ENCODE results near the gene TSPAN32.
A peak's percentile ranks its signal among the peaks of the same experiment; 100 is the strongest.

TSPAN32 gene

DNA sequence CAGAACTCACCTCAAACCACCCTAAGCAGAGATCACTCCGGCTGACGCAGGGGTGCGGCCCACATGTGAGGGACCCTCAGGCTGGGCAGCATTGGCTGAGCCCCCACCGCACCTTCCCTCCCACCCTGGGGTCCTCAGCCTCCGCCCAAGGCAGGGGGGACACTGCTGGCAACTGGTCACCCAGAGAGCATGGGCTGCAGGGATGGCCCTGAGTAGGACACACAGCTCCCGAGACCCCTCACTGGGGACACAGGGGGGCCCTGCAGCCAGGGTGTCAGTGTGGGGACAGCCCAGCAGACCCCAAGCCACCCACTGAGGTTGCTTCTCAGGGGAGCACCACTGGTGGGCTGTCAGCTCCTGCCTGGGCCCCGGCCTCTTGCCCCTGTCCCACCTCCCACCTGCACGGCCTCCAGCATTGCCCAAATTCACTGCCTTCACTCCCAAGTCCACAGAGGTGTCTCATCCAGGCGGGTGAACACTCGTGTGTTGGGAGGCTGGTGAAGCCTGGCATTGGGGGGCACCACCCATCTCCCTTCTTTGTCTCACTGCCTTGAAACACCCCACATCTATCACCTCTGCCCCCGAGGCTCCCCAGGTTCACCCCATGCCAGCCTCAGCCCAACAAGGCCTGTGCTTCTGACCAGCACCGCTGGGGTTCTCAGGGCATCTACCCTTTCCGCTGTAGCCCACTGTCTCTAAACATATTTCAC is 4.7 kb upstream of the TSPAN32 start:
- DNase-seq (ENCODE audit: low read depth): no peak
- TF ChIP-seq, protein P1, sequence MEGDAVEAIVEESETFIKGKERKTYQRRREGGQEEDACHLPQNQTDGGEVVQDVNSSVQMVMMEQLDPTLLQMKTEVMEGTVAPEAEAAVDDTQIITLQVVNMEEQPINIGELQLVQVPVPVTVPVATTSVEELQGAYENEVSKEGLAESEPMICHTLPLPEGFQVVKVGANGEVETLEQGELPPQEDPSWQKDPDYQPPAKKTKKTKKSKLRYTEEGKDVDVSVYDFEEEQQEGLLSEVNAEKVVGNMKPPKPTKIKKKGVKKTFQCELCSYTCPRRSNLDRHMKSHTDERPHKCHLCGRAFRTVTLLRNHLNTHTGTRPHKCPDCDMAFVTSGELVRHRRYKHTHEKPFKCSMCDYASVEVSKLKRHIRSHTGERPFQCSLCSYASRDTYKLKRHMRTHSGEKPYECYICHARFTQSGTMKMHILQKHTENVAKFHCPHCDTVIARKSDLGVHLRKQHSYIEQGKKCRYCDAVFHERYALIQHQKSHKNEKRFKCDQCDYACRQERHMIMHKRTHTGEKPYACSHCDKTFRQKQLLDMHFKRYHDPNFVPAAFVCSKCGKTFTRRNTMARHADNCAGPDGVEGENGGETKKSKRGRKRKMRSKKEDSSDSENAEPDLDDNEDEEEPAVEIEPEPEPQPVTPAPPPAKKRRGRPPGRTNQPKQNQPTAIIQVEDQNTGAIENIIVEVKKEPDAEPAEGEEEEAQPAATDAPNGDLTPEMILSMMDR (IDR thresholded peaks at IDR 0.05; ENCODE audit: control insufficient read depth, insufficient read depth, low read depth, low read length, missing control alignments): no peak
- no peak overlapping the region for H3K4me3 ChIP-seq (ENCODE audit: control insufficient read depth, low read depth, low read length)

DNA sequence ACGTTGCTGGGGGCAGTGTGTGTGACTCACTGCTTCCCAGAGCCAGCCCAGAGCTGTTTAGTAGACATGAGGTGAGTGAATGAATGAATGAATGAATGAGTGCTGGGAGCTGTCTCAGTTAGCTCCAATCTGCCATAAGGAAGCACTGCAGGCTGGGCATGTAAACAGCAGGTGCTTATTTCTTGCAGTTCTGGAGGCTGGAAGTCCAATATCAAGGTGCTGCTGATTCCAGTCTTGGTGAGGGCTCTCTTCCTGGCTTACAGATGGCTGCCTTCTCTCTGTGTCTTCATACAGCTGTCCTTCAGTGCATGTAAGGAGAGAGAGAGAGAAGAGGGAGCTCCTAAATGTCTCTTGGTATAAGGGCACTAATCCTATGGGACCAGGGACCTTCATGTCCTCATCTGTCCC is 4.2 kb upstream of the TSPAN32 start:
- no peak for DNase-seq (ENCODE audit: low read depth)
- TF ChIP-seq, protein P1 (IDR thresholded peaks at IDR 0.05; ENCODE audit: control insufficient read depth, insufficient read depth, low read depth, low read length, missing control alignments): no peak
- no peak overlapping the region for H3K4me3 ChIP-seq (ENCODE audit: control insufficient read depth, low read depth, low read length)

DNA sequence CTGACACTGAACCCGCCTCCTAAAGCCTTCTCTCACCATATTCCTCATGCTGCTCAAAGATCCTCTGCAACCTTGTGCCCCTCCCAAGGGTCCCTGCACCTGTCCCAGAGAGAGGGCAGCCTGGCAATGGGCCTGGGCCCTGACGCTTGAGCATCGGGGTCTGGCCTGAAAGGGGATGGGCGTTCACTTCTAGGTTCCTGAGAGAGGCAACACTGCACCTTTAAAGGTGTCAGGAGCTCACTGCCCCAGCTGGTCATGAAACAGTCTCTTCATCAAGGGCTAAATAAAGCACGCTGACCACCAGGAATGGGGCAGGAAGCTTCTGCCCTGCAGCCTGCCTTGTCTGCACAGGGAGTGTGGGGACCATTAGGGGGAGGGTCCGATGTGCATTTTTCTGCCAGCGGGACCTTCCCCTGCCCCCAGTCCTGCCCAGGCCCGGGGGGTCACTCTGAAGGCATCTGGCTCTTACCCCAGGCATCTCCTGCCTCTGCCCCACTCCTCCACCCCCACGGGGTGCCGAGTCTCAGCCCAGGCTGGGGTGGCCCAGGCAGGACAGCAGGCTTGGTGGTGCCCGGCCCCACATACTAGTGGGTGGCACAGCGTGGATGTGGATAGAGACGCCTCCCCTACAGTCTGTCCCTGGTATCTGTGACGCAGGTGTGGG is 3.5 kb upstream of the TSPAN32 start:
- no peak overlapping the region for H3K4me3 ChIP-seq (ENCODE audit: control insufficient read depth, low read depth, low read length)
- TF ChIP-seq, protein P1 (IDR thresholded peaks at IDR 0.05; ENCODE audit: control insufficient read depth, insufficient read depth, low read depth, low read length, missing control alignments): no peak
- DNase-seq (ENCODE audit: low read depth): no peak

DNA sequence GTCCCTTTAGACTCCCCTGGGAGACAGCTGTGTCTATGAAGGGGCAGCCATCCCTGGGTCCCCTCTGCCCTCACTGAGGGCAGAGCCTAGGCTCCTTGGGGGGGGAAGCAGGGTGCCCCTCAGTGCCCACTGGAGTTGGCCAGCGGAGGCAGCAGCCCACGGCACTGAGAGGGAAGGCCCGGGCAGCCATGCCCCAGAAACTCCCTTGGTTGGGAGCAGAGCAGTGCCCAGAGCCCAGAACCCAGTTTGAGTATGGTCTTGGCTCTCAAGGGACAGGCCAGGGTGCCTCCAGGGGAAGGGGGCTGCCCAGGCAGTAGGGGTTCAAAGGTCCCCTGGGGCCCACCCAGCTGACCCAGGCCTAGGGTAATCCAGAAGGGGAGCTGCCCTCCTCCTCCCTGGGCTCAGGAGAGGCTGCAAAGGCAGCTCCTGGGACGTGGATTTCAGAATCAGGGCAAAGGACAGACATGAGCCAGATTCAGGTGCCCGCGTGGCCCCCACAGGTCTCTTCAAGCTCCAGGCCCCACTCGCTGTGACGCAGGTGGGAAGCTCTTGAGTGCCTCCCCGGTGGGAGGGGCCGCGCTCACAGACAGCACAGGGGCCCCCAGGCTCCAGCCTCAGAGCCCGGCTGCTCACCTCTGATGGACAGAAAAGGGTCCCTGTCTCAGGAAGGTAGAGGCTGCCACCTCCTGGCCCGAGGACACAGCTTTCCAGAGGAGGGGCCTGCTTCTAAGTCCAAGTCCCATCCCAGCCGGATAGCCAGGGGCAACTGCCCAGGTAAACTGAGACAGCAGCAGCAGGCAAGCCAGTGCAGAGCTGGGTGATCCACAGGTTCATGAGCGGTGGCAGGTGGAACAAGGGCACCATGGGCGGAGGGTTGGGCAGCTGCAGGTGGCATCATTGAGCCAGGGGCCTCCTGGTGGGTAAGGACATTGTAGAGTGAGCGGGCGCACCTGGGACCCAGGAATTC is 2.7 kb upstream of the TSPAN32 start:
- H3K4me3 ChIP-seq (ENCODE audit: control insufficient read depth, low read depth, low read length): no peak overlapping the region
- DNase-seq (ENCODE audit: low read depth): no peak
- TF ChIP-seq, protein P1 (IDR thresholded peaks at IDR 0.05; ENCODE audit: control insufficient read depth, insufficient read depth, low read depth, low read length, missing control alignments): peak; percentile 24

DNA sequence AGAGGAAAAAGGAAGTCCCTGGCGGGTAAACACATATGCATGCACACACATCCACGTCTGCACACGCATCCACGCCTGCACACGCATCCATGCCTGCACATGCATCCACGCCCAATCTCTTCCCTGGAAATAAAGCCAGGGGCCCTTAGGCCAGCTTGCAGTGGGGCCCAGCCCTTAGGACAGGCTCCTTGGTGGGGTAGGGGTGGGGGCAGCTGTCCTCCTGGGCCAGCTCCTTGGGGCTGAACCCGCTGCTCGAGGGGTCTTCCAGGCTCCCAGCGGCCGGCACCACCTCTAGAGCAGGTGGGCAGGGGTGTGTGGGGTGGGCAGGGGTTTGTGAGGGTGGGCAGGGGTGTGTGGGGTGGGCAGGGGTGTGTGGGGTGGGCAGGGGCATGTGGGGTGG is 2.0 kb upstream of the TSPAN32 start:
- no peak overlapping the region for H3K4me3 ChIP-seq (ENCODE audit: control insufficient read depth, low read depth, low read length)
- TF ChIP-seq, protein P1 (IDR thresholded peaks at IDR 0.05; ENCODE audit: control insufficient read depth, insufficient read depth, low read depth, low read length, missing control alignments): no peak
- DNase-seq (ENCODE audit: low read depth): no peak

DNA sequence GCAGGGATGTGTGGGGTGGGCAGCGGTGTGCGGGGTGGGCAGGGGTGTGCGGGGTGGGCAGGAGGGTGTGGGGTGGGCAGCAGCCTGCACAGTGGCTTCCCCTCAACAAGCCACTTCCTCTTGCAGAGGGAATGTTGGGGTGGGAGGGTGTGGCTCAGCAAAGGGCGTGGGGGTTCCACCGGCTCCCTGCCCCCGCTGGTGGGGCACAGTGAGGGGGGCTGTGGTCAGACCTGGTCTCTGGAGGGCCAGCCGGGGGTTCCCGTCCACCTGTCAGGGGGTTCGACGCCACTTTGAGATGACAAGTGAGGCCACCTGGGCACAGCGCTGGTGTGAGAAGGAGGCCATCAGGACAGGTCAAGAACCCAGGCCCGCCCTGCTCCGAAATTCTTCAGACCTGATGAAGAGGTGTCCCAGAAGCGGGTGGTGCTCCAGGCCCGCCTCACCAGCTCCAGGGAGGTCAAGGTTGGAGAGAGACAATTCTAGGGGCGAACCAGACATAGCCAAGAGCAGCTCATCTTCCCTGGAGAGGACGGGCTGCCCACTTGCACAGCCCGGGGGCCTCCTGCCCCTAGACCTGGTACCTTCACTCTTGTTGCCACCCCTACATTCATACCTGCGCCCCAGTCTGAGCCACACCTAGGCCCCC is 1.4 kb upstream of the TSPAN32 start:
- no peak overlapping the region for H3K4me3 ChIP-seq (ENCODE audit: control insufficient read depth, low read depth, low read length)
- TF ChIP-seq, protein P1 (IDR thresholded peaks at IDR 0.05; ENCODE audit: control insufficient read depth, insufficient read depth, low read depth, low read length, missing control alignments): no peak
- DNase-seq (ENCODE audit: low read depth): no peak
